Retinal pigment epithelial cell (primary cell): Measurements from ENCODE around the gene PSKH1.

Experiments
- DNase-seq: peaks from one replicate; pipeline ENCODE4 v3.0.0-alpha.2; 2010; ENCODE audit warnings: low read depth
- H3K4me3 ChIP-seq: 2 replicates; pipeline ENCODE4 v1.5.1; 2011; ENCODE audit warnings: mild to moderate bottlenecking, low read length, control low read depth, moderate library complexity
- CTCF ChIP-seq: conservative IDR thresholded peaks from 2 replicates; pipeline ENCODE4 v1.5.1; 2011; ENCODE audit warnings: low read depth, low read length, control low read depth, inconsistent platforms

The PSKH1 gene

GRCh38 chr16:67930678-67931211 is 37.7 kb downstream of the PSKH1 start:
- no peak for DNase-seq
- TF ChIP-seq CTCF = no peak
- H3K4me3 ChIP-seq = no peak overlapping the region

- no peak within 1 kb of the TSS for H3K4me3 ChIP-seq
- peak; percentile 24 for TF ChIP-seq CTCF
- no peak for DNase-seq
Measured at GRCh38 chr16:67931712-67932461, 38.8 kb downstream of the PSKH1 start, which contains the start of gene CTRL. Gene CTRL (minus strand): TSS chr16:67931862. CDS start chr16:67931852, 10 bp downstream.

GRCh38 chr16:67932462-67932840 is 39.4 kb downstream of the PSKH1 start:
- TF ChIP-seq CTCF = no peak
- H3K4me3 ChIP-seq = no peak overlapping the region
- DNase-seq = no peak

- H3K4me3 ChIP-seq = no peak overlapping the region
- no peak for TF ChIP-seq CTCF
- no peak for DNase-seq
Measured at GRCh38 chr16:67933805-67934204, 40.8 kb downstream of the PSKH1 start.

- peak overlapping the region; percentile 96 for H3K4me3 ChIP-seq
- no peak for DNase-seq
- no peak for TF ChIP-seq CTCF
Measured at GRCh38 chr16:67934306-67935100, 41.4 kb downstream of the PSKH1 start.

- no peak for TF ChIP-seq CTCF
- H3K4me3 ChIP-seq = peak overlapping the region; percentile 96
- DNase-seq = no peak
Measured at GRCh38 chr16:67935101-67935401, 42.0 kb downstream of the PSKH1 start.
